SK-N-DZ (cell line): Measurements from ENCODE around the gene CALML6.

ENCODE experiments used
- DNase-seq: peaks from one replicate; pipeline ENCODE4 v3.0.0-alpha.2; 2015; ENCODE audit warnings: low spot score

Gene CALML6

DNA sequence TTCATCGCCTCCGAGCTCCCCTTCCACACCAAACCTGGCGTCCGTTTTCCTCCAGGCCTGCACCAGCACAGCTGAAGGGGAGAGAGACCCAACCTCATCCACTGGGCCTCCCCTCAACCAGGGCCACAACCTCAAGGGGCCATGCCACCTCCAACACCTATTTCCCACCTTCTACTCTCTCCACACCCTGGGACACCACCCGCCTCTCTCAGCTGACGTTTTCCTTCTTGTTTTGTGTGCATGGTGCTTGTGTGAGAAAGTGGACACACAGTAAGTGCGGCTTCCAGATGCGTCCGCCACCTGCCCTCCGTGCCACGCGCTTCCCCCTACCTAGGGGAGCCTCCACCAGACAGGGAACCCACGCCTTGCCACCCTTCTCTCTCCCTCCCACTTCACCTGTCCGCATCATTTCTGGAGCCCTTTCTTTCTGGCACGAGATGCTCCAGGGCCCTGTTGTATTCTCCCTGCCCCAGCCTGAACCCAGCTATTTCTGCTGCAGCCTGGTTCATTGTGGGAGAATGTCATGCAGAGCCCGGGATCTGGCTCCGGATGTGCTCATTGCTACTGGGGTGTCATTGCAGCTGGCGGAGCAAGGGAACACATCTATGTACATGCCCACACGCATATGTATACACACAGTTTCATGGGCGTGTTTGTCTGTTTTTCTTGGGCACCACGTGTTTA lies 22.8 kb upstream of the CALML6 start:
- no peak for DNase-seq

DNA sequence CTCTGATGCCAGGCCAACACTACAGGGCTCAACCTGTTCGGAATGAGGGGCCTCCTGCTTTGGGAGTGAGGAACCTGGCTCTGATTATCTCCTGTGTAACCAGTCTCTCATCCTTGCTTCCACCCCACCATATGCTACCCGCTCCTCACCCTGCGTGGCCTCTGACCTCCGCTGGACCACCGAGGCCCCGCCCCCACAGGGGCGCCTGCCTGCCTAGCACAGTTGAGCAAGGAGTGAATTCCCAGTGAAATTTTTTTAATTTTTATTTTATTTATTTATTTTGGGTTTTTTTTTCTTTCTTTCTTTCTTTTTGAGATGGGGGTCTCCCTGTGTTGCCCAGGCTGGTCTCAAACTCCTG lies 22.3 kb upstream of the CALML6 start:
- no peak for DNase-seq

DNA sequence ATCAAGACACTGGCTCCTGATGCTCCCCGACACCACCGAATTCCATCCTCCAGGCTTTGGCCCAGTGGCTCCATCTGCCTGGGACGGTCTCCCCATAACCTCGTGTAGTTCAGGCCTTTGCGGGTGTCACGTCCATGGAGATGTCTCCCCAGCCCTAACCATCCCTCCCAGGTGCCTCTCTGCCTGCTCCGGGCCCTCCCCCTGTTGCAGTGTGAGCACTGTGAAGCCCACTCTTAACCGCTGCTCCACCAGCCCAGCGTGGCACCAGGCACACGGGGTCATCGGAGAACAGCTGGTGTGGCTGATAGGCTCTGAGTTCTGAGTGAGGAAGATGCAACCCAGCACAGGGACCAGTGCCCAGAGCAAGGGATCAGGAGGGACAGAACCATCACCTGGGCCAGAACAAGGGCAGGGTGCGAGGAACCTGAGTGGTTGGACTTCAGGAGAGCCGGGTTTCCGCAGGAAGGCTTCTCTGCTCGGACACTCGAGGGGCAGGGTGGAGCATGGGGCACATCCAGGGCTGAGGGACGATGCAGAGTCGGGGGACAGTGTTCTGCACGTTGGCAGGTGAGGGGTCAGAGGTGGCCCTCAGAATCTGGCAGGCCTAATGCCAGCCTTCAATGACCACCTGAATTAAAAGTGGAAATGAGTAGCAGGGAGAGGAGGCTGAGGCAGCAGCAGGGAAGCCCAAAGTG lies 21.6 kb upstream of the CALML6 start:
- DNase-seq, result no peak

DNA sequence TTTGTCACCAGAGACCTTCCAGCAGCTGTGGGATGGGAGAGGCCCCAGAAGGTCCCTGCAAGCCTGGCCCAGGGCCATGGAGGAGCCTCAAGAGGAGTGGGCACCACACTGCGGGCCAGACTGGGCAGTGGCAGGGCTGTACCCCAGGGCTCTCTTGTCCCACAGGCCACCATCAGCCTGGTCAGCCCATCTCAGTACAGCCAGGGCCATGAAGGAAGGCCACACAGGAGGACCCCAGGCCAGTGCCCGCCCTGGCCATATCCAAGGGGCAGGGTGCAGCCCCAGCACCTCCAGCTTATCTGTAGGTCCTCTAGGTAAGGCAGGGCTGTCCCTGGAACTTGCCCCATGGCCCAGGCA lies 21.1 kb upstream of the CALML6 start:
- no peak for DNase-seq

DNA sequence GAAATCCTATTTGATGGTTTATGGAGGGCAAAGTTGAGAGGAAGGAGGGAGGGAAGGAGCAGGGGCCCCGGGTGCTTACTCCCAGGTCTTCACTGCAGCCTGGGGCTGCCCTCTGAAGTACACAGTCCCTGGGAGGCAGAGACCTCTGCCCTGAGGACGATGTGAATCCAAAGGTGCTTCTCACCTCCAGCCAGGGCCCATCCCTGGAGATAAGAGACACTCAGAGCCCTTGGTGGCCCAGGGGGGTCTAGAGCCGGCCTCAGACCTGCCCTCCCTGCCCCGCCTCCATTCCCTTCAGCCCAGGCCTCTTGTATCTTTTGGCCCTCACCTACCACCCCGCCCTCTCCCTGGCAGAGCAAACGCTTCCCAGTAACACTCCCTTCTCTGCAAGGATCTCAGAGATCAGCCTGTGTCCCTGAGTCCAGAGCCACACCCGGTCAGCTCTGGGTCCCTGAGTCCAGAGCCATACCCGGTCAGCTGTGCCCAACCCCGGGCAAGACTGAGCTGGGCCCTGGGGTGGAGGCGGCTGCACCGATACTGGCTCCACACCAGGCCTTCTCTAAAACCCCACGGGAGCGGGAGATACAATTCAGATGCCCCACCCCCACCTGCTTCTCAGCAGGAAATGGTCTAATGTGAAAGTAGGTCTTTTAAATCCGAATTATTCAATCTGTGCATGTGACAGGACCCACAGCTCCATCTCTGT lies 20.6 kb upstream of the CALML6 start:
- no peak for DNase-seq

DNA sequence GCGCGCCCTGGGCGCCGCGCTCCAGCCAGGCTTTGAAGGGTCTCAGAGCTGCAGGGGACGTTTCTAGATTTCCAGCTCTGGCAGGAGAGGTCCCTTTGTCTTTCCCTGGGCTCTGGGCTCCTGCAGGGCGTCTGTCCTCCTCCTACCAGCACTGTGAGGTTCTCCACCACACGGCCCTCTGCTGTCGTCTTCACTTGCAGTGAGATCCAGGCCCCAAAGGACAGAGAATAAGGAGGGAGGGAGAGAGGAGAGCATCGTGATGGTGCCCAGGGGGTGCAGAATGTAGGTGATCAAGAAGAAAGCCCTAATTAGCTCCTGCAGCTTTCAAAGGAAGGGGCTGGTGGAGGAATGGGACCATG lies 20.0 kb upstream of the CALML6 start:
- DNase-seq, result no peak

DNA sequence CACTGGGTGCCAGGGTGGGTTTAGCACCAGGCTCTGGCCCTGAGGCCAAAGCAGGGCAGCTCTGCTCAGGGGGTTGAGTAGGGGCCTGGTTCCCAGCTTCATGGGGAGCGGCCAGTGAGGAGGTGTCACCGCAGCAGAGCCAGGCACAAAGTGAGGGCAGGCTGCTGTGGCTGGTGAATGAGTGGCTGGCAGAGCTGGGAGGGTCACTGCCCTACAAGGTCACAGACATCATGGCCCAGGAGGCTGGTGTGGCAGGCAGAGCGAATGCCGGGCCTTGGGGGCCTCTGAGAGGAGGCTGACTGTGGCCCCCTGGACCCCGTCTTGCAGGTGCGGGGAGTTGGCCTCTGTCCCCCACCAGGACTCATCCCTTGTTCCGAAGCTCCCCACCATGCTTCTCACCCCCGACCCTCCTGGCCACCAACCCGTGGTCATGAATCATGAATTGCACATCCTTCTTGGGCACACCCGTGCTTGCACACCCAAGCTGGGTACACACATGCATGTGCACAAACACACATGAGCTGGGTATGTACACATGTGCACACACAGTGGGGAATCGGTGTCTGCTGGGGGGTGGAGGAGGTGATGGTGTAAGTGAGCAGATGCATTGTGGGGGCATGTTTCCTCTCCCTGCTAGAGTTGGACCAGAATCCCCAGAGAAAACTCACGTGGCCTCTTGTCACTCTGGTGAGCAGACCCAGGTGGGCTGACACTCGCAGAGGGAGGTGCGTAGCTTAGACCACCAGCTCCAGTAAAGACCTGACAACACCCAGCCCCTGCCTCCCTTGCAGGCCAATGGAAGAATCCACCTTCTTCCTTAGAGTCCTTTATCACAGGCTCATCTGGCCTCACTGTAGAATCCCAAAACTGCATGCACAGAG lies 19.4 kb upstream of the CALML6 start:
- no peak for DNase-seq

DNA sequence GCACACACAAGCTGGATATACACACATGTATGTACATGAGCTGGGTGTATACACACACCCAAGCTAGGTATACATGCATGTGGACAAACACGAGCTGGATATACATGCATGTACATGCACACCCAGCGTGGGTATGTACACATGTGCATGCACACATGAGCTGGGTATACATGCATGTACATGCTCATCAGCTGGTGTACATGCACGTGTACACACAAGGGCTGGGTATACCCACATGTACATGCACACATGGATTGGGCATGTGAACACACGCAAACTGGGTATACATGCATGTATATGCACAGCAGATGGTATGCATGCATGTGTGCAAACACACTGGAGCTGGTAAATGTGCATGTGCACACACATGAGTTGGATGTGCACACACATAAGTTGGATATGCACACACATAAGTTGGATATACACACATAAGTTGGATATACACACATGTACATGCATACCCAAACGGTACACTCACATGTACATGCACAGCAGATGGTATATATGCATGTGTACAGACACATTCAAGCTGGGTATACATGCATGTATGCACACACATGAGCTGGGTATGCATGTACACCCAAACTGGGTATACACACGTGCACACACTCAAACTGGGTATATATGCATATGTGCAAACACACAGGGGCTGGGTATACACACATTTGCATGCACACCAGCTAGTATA lies 16.7 kb upstream of the CALML6 start:
- DNase-seq, result no peak

GRCh38 chr1:1899266-1899966 lies 15.6 kb upstream of the CALML6 start:
- DNase-seq, result no peak

DNA sequence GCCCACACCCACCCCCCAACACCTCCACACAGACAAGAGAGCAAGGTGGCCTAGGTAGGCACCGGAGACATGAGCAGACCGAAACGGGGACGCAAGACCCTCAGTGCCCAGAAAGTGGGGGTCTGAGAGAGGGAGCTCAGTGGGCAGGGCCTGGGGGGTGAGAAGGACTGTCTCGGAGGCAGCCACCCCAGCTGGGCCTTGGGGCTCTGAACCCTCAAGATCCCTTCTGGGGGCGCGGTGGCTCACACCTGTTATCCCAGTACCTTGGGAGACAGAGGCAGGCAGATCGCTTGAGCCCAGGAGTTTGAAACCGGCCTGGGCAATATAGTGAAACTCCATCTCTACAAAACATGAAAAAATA lies 15.1 kb upstream of the CALML6 start:
- no peak for DNase-seq

- no peak for DNase-seq
These were observed 14.0 kb upstream of the CALML6 start for GRCh38 chr1:1900883-1901640.

DNA sequence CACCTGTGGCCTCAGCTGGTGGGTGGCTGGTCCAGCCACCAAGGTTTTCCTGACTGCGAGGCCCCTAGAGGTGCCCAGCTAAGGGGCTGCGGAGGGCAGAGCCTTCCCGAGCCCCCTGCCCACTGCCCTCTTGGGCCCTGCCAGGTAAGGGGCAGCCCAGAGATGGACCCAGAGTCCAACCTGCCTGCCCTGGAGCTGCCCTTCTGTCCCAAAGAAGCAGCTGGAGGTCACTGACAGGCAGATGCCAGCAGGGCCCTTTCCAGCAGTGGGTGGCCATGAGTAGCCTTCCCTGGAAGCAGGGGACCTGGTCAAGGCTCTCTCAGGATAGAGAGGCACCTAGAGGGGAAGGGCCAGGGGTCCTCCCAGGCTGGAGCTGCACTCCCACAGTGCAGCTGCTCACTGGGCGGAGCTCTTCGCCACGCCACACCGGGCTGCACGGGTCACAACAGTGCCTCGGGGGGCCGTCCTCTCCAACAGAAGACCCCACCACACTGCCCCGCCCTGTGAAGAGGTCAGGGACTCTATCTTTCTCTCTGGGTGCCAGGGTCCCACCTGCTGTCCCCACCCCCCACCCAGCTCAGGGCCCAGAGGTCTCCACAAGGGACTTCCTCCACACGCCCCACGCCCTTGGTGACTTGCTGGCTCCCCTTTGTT lies 13.3 kb upstream of the CALML6 start:
- no peak for DNase-seq

- no peak for DNase-seq
These were observed 11.8 kb upstream of the CALML6 start for GRCh38 chr1:1903224-1903623.

GRCh38 chr1:1906185-1907097 lies 8.6 kb upstream of the CALML6 start:
- DNase-seq, result peak; percentile 80

DNA sequence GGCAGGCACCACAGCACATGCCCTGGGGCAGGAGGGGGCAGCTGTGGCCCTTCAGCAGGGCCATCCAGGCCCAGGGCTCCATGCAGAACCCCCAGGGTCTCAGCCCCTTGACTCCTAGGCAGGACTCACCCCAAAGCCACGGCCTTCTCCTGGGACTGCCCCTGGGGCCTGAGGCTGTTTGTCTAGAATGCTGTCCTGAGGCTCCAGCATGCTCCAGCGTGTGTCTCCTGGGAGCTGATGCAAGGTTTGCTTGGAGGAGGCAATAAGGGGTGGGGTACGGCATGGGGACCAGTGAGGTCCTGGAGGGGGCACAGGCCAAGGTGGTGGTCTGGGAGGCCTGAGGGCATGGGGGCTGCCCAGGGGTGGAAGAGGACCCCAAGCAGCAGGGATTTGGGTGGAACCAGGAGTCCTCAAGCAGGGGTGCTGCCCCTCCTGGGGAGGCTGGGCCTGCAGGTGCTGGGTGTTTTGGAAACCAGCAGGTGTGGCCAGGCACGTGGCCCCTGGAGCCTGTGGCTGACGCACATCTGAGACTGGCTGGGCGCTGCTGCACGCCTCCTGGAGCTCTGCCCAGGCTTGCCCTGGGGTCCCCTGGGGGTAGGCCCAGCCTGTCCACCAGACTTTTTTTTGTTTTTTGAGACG lies 7.8 kb upstream of the CALML6 start:
- no peak for DNase-seq

GRCh38 chr1:1908506-1908791 lies 6.6 kb upstream of the CALML6 start:
- DNase-seq, result no peak

- DNase-seq, result no peak
These were observed 5.0 kb upstream of the CALML6 start for GRCh38 chr1:1910033-1910465.

GRCh38 chr1:1910651-1911331 lies 4.3 kb upstream of the CALML6 start:
- no peak for DNase-seq
